GM18511 (cell line): ENCODE results near the gene ATP11B.

ENCODE experiments used
- ATAC-seq: cut with Tn5 transposase; IDR thresholded peaks from one replicate; pipeline ENCODE4 v1.9.1; 2021; ENCODE audit warnings: mild to moderate bottlenecking, moderate library complexity; ENCODE audit not compliant: unreplicated experiment

ATP11B gene

DNA sequence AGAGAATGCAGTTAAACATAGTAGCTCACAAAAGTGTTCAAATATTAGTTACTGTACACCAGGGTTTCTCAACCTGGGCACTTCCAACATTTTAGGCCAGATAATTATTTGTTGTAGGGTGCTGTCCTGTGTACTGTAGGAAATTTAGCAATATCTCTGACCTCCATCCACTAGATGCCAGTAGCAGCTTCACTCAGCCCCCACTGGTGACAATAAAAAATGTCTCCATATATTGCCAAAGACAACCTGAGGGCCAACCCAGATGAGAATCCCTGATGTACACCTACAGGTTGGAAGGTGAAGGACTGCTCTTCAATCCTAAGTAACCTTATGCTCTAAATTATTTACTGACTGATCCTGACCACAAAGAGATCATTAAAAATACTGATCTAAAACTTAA, 154.6 kb downstream of the ATP11B start:
- no peak for ATAC-seq

DNA sequence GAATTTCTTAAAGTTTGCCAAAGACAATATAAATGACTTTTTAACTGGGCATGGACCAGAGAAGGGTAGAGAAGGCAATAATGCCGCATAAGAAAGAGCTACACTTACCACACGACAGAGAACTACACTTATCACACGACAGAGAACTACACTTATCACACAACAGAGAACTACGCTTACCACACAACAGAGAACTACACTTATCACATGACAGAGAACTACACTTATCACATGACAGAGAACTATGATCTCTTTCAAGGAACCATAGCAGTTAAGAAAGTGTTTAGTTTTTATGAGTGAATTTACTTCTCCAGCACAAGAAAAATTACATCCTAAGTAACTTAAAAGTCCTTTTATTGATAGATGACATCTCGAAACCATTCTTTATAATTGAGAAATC, 155.0 kb downstream of the ATP11B start:
- no peak for ATAC-seq

DNA sequence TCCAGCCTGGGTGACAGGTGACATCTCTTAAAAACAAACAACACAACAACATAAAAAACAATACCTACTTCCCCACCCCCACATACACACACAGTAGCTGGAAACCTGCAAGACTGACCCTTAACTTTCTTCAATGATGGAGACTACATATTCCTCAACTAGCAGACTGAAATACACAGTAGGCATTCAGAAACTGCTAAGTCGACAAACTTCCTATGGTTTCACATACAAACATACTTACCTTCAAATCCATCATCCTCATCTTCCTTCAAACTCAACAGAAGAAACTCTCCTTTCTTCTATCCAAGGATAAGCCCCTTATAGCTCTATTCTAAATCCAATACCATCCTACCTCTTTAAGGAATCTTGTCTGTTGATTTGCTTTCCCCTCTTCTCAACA, 156.4 kb downstream of the ATP11B start:
- ATAC-seq, result no peak

GRCh38 chr3:182954553-182955235, 161.4 kb downstream of the ATP11B start:
- peak; percentile 96 for ATAC-seq

GRCh38 chr3:182957226-182957625, 163.9 kb downstream of the ATP11B start:
- ATAC-seq, result no peak

DNA sequence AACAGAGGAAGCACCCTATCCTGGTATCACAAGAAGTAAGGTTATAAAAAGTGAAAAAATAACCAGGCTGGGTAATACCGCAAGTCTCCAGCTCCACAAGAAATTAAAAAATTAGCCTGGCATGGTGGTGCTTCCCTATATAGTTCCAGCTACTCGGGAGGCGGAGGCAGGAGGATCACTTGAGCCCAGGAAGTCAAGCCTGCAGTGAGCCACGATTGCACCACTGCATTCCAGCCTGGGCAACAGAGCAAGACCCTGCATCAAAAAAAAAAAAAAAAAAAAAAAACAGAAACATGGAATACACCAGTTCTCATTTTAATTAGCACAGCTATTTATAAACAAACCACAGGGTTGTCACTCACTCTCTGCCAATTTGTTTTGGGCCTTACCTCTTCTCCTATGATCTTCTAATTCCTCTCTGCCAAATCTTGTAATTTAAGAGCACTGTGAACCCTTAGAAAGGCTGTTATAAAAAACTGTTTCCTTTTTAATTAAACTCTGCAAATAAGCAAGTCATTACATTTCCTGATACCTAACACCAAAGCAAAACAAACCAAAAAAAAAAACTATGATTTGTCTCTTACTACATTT, 164.5 kb downstream of the ATP11B start:
- no peak for ATAC-seq

GRCh38 chr3:182959474-182960350, 166.4 kb downstream of the ATP11B start:
- no peak for ATAC-seq

DNA sequence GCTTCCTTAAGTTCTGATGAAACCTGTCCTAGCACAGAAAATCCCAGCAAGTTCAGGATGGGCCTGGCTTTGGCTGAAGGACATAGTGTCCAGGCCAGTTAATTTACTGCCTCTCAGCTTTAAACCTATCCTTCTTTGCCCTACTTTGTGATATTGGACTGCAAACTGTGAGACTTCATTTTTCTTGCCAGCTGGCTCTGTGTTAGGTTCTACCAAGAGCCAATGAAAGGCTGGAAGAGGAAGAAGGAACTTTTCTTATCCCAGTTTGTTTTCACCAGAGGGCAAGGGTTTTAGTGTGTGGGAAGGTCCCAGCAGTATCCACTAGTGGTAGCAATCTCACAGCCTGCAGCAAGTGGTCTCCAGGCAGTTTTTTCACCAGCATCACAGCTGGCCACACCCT, 168.9 kb downstream of the ATP11B start:
- ATAC-seq, result no peak

GRCh38 chr3:182964179-182964578, 170.9 kb downstream of the ATP11B start:
- no peak for ATAC-seq

DNA sequence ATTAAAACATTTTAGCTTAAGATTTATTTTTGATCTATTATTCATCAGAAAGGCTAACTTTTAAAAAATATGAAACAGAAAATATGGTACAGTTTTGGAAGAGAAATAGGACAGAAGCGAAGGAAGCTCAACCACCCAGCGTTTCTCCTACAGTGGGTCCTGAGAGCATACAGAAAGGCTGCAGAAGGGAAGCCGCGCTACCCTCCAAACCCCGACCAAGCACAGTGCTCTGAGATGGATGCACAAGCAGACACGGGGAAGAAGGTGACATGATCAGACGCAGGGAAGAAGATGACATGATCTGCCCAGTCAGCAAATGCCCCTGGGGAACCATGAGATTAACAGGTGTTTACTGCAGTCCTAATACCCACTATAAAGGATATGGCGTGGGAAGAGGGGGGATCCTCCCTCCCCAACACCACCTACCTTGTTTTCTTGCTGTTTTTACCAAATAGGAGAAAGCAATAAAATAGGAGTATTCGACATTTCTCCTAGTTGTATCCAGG, 172.6 kb downstream of the ATP11B start:
- no peak for ATAC-seq

DNA sequence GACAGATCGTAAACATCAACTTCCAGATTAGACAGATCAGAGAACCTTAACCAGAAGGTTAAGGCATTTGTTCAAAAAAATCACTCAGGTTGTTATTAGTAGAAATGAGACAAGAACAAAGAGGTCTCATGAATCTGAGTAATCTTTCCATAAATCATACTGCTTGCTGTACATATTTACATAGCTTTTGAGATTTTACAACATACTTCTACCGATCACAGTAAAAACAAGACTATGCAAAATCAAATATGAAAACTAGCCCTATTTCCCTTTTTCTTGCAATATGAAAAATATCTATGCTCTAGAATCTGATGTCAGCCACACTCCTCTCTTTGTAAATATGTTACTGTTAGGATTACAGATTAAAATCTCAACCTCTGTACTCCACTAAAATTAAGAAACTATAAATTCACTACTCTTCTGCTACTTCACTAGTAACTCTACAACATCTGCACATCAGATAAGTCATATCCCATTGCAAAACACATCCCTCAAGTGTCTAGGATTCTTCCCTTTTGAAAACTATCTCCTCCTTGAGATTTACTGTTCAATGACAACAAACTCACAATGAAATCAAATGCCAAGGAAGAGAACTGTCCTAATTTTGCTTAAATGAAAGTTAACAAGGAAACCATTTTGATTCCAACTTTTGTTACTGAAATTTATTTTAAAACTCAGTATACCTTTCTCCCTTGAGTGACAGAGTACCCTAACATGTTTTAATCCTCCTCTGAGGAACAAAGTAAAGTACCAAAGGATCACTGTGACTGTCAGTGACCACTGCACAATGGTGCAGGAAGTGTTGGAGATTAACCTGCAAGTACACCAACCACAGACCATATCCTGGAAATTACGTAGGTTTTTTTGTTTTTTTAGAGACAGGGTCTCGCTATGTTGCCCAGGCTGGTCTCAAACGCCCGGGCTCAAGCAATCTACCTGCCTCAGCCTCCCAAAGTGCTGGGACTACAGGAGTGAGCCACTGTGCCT, 174.2 kb downstream of the ATP11B start:
- ATAC-seq, result peak; percentile 63

- ATAC-seq, result no peak
Observed at GRCh38 chr3:182969277-182969676, 176.0 kb downstream of the ATP11B start.

DNA sequence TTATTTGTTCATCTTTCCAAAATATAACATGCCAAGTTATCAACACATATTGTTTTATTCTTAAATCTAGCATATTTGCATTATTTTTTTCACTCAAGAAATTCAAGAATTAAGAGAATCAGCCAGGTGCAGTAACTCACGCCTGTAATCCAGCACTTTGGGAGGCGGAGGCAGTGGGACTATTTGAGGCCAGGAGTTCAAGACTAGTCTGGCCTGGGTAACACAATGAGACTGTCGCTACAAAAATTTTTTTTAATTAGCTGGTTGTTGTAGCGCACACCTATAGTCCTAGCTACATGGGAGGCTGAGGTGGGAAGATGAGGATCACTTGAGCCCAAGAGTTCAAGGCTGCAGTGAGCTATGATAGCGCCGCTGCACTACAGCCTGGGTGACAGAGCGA, 176.5 kb downstream of the ATP11B start:
- no peak for ATAC-seq

DNA sequence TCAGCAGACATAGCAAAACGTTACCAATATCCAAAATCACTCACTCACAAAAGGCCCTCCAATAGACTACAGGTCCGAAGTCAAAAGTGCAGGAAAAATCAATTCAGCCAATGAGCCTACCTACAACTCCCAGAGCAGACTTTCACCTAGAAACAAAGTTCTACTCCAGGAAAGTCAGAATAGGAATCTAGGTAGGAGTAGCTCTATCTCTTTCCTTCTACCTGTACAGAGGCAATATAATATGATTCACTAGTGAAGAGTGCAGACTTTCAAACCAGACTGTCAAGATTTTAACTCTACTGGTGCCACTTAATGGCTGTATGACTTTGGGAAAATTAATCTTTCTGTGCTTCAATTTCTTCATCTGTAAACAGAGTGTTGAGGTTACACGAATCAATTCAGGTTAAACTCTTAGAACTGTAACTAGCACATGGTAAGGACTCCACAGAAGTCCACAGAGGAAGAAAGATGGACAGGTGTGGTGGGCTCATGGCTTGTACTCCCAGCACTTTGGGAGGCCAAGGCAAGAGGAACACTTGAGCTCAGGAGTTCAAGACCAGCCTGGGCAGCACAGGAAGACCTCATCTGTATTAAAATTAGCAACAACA, 177.6 kb downstream of the ATP11B start:
- ATAC-seq, result no peak
